Spleen (tissue), 7 donors: ENCODE measurements around the gene FABP7.

Experiments
- POLR2A ChIP-seq, 3 donors: fragments of 450-650 bp; IDR thresholded peaks; one replicate each; pipeline ENCODE4 v1.5.1; 2017; ENCODE audit warnings: antibody characterized with exemption in 3 of 3, mild to moderate bottlenecking in 1 of 3
- POLR2AphosphoS5 ChIP-seq, 3 donors: sonication (generic); formaldehyde crosslinking; IDR thresholded peaks; one replicate each; pipeline ENCODE4 v1.5.1; 2017; ENCODE audit warnings: antibody characterized with exemption in 3 of 3
- TF ChIP-seq, protein P1 (sequence below), 11 experiments: fragments of 200-600 bp in 7 of 11; fragments of 450-650 bp in 4 of 11; sonication (generic) in 4 of 11; IDR thresholded peaks in 8 of 11; conservative IDR thresholded peaks in 3 of 11; 1 replicate in 7 of 11; 2 replicates in 4 of 11; pipeline versions ENCODE4 v1.4.0 to v1.8.0; 2016 to 2021; ENCODE audit warnings: antibody characterized with exemption in 11 of 11, inconsistent platforms in 4 of 11, mild to moderate bottlenecking in 1 of 11
- donor health status: DM: no; HTN: no; CAD: no; lungs with moderate emphysema.
- donor health status: DM: no; HTN: no; CAD: no.
- donor health status: DM: no; HTN: no; CAD: no.

DNA sequence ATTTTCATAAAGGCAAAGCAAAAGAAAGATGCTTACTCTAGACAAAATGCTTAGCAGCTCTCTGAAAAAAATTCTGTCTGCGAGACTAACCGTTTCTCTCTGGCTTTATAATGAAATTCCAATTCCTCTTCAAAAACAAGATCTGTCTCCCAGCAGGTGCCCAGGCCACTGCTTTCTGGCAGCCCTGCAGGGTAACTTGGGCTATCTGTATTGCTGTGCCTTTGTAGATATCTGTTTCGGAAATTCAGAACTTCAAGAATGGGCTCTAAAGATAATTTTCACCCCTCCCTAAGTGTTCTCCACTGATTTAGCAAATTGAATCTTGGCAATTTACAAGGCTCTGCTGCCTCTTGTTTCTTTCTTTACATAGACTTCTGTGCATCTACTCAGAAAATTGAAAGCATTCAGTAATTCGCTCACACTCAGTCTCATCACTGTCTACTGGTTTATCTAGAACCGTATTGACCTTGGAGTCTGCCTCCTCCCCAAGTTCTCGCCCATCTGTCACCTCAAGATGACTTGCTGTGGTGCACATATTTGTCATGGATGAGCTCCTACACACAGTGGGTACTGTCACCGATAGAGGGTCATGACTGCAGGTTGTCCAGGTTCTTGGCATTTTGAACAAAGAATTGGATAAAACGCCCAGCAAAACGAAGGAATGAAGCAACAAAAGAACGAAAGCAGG lies 26.4 kb upstream of the FABP7 start:
- TF ChIP-seq POLR2A (IDR thresholded peaks at IDR 0.05) (no peak), POLR2AphosphoS5 (IDR thresholded peaks at IDR 0.05) (no peak)
- TF ChIP-seq, protein P1, sequence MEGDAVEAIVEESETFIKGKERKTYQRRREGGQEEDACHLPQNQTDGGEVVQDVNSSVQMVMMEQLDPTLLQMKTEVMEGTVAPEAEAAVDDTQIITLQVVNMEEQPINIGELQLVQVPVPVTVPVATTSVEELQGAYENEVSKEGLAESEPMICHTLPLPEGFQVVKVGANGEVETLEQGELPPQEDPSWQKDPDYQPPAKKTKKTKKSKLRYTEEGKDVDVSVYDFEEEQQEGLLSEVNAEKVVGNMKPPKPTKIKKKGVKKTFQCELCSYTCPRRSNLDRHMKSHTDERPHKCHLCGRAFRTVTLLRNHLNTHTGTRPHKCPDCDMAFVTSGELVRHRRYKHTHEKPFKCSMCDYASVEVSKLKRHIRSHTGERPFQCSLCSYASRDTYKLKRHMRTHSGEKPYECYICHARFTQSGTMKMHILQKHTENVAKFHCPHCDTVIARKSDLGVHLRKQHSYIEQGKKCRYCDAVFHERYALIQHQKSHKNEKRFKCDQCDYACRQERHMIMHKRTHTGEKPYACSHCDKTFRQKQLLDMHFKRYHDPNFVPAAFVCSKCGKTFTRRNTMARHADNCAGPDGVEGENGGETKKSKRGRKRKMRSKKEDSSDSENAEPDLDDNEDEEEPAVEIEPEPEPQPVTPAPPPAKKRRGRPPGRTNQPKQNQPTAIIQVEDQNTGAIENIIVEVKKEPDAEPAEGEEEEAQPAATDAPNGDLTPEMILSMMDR (IDR thresholded peaks at IDR 0.05 in 8 of 11, conservative IDR thresholded peaks at IDR 0.05 in 3 of 11), result no peak
